DMS79 (cell line): ENCODE results near the gene OAF.

Experiments
- DNase-seq: peaks from one replicate; lab custom pipeline; 2025; lab: John Stamatoyannopoulos, UW

The OAF gene

GRCh38 chr11:120201653-120202052 is 9.2 kb upstream of the OAF start:
- no peak for DNase-seq

GRCh38 chr11:120203626-120204025 is 7.2 kb upstream of the OAF start:
- DNase-seq: no peak

DNA sequence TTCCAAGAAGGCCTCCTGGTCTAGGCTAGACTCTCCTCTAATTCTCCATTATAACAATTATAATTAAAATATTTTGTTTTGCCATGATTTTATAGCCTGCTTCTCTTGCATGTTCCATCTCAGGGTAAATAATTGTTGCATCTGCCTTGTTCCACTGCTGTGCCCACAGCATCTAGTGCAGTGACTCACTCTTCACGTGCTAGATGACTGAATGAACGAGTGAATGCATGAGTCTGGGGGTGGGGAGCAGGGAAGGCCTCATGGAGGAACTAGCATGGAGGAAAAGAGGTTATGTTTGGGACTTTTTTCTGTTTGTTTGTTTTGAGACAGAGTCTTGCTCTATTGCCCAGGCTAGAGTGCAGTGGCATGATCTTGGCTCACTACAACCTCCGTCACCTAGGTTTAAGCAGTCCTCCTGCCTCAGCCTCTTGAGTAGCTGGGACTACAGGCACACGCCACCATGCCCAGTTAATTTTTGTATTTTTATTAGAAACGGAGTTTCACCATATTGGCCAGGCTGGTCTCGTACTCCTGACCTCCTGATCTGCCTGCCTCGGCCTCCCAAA is 5.2 kb upstream of the OAF start:
- DNase-seq: no peak

DNA sequence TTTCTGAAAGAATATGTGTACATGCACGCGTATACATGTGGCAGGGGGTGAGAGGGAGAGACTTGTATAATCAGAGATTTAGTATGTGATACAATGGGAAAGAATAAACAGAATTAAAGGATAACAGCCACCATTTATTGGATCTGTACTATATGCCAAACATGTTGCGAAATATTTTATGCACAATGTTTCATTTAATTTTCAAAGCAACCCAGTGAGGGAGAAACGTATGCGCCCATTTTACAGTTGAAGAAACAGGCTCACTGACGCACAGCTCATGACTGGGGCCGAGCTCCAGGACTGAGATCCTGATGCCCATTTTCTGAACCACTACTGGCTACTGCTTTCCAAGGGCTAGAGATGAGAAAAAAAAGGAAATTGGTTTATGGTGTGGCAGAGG is 3.3 kb upstream of the OAF start:
- DNase-seq: no peak

DNA sequence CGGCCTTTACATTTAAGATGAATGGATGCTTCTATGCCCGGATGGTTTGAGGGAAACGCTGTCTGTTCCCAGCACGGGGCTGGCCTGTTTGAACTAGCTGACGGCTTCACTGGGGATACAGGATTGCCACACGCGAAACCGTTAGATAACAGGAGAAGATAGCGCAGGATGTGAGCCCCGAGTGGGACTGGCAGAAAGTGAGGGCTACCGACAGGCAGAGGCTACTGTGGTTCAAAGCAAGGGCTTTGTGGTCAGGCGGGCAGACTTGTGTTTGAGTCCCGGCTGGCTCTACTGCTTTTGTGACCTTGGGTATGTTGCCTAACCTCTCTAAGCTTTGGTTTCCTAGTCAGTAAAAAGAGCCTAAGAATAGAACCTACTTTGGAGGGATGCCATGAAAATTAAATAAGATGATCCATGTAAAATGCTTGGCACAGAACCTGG is 2.8 kb upstream of the OAF start:
- no peak for DNase-seq

DNA sequence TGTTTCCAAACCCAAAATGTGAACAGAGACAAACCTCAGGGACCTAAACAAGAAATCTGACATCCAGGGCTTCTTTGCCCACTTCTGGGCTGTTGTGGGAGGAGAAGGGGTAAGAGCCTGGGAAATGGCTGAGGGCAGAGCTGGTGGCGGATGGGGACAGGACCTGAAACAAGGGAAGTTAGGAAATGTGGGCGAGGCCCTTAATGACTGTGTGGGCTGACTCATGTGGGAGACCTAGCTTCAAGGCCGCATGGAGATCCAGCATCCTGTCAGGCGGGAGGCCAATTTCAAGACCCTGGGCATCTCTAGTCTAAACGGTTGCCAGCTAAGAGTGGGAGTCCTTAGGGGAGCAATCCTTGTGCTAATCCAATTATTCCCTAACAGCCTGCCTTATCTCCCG is 2.1 kb upstream of the OAF start:
- no peak for DNase-seq

- DNase-seq: no peak
These were observed 846 bp upstream of the OAF start for GRCh38 chr11:120209746-120210625.

- no peak for DNase-seq
These were observed 858 bp downstream of the OAF start for GRCh38 chr11:120211522-120212258.

GRCh38 chr11:120212259-120212878 is 1.5 kb downstream of the OAF start:
- DNase-seq: no peak

DNA sequence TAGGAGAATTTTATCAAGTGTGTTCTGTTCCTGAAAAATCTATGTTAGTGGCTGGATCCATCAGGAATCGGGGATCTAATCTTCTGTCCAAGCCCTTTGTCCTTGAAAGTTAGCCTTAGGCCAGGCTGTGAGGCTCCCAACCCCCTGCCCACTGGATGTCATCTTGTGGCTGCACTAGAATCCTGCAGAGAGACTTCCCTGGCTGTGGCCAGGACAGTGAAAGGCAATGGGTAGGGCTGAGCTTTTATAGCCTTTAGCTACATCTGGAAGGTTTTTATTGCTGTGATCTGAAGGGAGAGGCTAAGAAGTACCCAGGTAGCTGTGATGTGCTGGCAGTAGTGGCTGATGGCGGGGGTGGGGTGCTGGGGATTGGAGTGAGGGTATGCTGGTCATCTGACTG is 2.1 kb downstream of the OAF start:
- no peak for DNase-seq

- no peak for DNase-seq
These were observed 3.7 kb downstream of the OAF start for GRCh38 chr11:120214581-120214980.

- DNase-seq: no peak
These were observed 4.8 kb downstream of the OAF start for GRCh38 chr11:120215634-120216033.

DNA sequence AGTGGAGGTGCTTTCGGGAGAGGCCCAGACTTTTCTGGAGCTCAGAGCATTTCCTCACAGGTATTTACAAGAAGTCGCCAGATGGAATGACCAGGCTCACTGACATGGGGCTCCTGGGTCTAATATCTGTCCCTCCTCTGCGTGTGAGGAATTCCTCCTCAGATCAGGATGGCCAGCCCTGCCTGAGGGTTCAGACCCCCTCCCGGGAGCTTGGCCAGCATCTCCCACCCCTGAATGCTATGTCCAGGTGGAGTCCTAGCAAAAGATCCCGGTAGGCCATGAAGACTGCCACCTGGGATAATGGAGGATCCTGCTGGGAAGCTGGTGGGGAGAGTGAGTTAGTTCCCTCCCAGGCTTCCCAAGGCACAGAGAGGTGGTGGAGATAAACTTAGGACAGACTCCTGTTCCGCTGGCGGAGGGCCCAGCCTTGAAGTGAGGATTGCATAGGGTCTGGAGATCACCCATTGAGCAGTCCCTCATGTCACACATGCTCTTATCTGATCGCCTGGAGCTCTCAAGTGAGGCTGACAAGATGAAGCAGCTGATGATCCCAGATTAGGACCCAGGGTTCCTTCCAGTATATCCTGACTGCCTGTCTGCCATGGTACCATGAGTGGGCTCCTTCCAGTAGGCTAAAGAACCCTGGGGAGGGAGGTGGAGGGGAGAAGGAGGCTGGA is 5.7 kb downstream of the OAF start:
- DNase-seq: no peak

- no peak for DNase-seq
These were observed 6.7 kb downstream of the OAF start for GRCh38 chr11:120217526-120217925.

- DNase-seq: no peak
These were observed 7.3 kb downstream of the OAF start for GRCh38 chr11:120217941-120218694.

- no peak for DNase-seq
These were observed 7.8 kb downstream of the OAF start for GRCh38 chr11:120218695-120219033.

- DNase-seq: no peak
These were observed 8.6 kb downstream of the OAF start for GRCh38 chr11:120219232-120219937.

DNA sequence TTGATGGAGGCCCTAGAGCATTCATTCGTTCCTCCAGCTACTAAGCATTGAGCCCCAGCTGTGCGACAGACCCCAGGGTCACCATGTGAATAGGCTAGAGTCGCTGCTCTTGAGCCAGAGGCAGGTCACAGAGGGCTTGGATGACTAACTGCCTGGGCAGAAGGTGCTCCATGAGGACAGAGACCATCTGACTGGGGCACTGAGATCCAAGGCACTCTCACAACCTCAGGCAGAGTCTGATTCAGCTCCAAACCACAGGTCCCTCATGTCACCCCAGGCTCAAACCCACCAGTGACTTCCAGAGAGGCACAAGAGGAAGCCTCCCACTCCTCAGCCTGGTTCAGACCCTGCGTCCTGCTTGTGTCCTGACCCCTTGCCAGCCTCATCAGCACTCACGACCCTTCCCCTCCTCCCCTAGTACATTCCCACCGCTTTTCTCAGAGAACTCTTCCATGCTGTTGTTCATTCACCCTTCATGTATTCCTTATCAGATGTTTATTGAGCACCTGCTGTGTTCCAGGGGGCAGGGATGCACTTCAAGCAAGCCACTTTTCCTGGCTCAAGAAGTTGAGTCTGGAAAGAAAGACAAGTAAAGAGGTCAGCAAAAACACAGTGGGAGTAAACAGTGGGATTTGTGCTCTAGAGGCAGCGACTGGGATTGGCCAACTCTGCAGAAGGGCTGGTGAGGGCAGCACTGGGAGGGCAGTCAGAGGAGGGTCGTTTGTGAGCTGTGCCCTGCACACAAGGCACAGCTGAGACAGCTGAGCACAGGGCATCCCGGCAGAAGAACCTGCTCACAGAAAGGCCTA is 9.3 kb downstream of the OAF start:
- no peak for DNase-seq

DNA sequence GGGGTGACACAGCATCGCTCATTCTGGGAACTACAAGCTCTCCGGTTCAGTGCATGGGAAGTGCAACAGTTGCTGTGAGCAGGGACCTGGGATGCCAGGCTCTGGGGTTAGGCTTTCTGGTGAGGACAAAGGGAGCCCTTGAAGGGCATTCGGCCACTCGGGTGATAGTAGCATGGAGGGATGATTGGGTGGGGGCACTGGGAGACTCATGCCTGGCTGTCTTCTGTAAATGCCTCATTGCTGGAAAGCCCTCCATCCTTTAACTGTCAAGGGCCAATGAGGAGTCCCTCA is 9.9 kb downstream of the OAF start:
- no peak for DNase-seq

DNA sequence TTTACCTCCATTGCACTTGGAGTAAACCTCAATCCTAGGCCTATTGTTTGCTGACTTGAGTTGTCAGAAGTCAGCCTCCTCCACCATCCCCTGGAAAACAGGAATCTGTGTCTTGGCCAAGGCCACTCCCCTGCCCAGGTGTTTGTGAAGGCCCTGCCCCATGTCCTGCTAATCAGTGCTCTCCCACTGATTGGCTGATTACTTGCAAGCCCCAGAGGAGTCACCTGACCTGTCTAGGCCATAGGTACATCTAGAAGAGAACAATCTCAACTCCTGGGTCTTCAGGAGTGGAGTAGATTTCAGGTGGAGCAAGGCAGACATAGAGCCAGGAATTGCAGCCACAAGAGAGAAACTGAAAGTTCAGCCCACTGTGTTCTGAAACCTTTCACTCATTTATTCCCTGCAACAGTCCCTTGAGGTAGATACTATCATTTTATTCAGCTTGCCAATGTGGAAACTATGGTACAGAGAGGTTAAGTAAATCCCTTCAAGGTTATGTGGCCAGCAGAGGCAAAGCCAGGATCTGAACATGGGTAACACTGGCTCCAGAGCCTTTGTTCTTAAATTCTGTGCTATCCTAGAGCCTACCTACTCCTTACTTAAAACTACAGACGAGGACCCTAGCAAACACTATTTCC is 10.4 kb downstream of the OAF start:
- DNase-seq: no peak
